ENCODE data around the gene MEX3D.

MEX3D gene

DNA sequence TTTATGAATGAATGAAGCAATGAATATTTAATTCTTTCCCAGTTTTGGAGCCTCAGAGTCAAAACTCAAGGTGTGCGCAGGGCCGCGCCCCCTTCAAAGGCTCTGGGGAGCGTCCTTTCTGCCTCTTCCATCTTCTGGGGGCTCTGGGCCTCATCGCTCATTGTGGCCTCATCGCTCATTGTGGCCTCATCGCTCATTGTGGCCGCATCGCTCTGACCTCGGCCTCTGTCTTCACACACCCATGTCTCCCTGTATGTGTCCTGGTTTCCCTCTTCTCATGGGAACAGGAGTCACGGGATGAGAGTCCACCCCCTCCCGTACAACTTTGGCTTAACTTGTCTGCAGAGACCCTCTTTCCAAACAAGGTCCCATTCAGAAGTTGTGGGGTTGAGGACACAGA lies 3.2 kb upstream of the MEX3D start:
- H3K4me3 ChIP-seq: no peak overlapping the region

GRCh38 chr19:1570836-1571235 lies 2.7 kb upstream of the MEX3D start:
- H3K9me3 ChIP-seq (ENCODE audit: low read depth, low read length): no peaks in the 10 kb centered on the region
- no peak for DNase-seq (ENCODE audit: low read depth, low spot score)
- H3K27ac ChIP-seq: no peak overlapping the region
- TF ChIP-seq POLR2AphosphoS5 (IDR thresholded peaks at IDR 0.05; ENCODE audit: borderline replicate concordance, low read depth, low read length): no peak
- no peak overlapping the region for H3K4me3 ChIP-seq
- H3K9ac ChIP-seq (ENCODE audit: insufficient read length): no peak overlapping the region
- no peaks in the 10 kb centered on the region; the same call in 1 of the 2 replicates for H3K36me3 ChIP-seq (ENCODE audit: insufficient read depth, low read length)

More for the DNA sequence above, 3.2 kb upstream of the MEX3D start:
- TF ChIP-seq POLR2AphosphoS5 (IDR thresholded peaks at IDR 0.05; ENCODE audit: borderline replicate concordance, low read depth, low read length) (no peak), EZH2 (IDR thresholded peaks at IDR 0.05) (no peak), FOXP2 (optimal IDR thresholded peaks at IDR 0.05; ENCODE audit: control extremely low read depth, extremely low read length, insufficient read depth) (no peak)
- no peak for DNase-seq (ENCODE audit: low read depth, low spot score)
- H3K36me3 ChIP-seq (ENCODE audit: insufficient read depth, low read length): no peaks in the 10 kb centered on the region
- no peak overlapping the region for H3K27ac ChIP-seq
- H3K9me3 ChIP-seq (ENCODE audit: low read depth, low read length): no peaks in the 10 kb centered on the region
- H3K9ac ChIP-seq (ENCODE audit: insufficient read length): no peak overlapping the region

DNA sequence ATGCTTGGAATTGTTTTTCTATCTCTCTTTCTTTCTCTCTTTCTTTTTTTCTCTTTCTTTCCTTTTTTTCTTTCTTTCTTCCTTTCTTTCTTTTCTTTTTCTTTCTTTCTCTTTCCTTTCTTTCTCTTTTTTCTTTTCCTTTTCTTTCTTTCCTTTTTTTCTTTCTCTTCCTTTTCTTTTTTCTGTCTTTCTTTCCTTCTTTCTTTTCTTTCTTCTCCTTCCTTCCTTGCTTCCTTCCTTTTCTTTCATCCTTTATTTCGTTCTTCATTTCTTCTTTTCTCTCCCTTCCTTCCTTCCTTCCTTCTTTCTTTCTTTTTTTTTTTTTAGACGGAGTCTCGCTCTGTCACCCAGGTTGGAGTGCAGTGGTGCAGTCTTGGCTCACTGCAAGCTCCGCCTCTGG lies 1.9 kb upstream of the MEX3D start:
- Histone ChIP-seq H3K27ac (no peak overlapping the region), H3K9ac (ENCODE audit: insufficient read length) (no peak overlapping the region), H3K9me3 (ENCODE audit: low read depth, low read length) (no peaks in the 10 kb centered on the region), H3K36me3 (ENCODE audit: insufficient read depth, low read length) (peaks cover 3% of the 10 kb centered on the region; the same call in 1 of the 2 replicates), H3K4me3 (no peak overlapping the region)
- TF ChIP-seq POLR2AphosphoS5 (IDR thresholded peaks at IDR 0.05; ENCODE audit: borderline replicate concordance, low read depth, low read length): no peak
- TF ChIP-seq FOXP2 (optimal IDR thresholded peaks at IDR 0.05; ENCODE audit: control extremely low read depth, extremely low read length, insufficient read depth): no peak
- no peak for TF ChIP-seq EZH2 (IDR thresholded peaks at IDR 0.05)
- DNase-seq (ENCODE audit: low read depth, low spot score): no peak

DNA sequence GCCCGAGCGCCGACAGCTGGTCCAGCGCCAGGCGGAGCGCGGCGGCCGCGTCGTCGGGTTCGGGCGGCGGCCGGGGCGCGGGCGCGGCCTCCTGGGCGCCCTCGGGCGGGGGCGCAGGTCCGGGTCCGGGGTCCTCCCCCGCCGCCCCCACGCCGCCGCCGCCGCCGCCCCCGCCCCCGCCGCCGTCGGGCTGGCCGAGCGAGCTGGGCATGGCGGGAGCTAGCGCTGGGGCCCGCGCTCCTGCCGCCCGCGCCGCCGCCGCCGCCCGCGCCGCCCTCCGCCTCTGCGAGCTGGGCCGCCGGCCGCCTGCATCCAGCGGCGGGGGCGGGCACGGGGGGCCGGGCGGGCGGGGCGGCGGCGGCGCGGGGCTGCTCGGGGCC lies 287 bp downstream of the MEX3D start:
- Histone ChIP-seq H3K9me3 (ENCODE audit: low read depth, low read length) (no peaks in the 10 kb centered on the region), H3K27ac (no peak overlapping the region), H3K9ac (ENCODE audit: insufficient read length) (no peak overlapping the region), H3K4me3 (no peak overlapping the region), H3K36me3 (ENCODE audit: insufficient read depth, low read length) (peaks cover 3% of the 10 kb centered on the region; the same call in 1 of the 2 replicates)
- no peak for DNase-seq (ENCODE audit: low read depth, low spot score)
- TF ChIP-seq EZH2 (IDR thresholded peaks at IDR 0.05) (no peak), POLR2AphosphoS5 (IDR thresholded peaks at IDR 0.05; ENCODE audit: borderline replicate concordance, low read depth, low read length) (no peak), FOXP2 (optimal IDR thresholded peaks at IDR 0.05; ENCODE audit: control extremely low read depth, extremely low read length, insufficient read depth) (no peak)

DNA sequence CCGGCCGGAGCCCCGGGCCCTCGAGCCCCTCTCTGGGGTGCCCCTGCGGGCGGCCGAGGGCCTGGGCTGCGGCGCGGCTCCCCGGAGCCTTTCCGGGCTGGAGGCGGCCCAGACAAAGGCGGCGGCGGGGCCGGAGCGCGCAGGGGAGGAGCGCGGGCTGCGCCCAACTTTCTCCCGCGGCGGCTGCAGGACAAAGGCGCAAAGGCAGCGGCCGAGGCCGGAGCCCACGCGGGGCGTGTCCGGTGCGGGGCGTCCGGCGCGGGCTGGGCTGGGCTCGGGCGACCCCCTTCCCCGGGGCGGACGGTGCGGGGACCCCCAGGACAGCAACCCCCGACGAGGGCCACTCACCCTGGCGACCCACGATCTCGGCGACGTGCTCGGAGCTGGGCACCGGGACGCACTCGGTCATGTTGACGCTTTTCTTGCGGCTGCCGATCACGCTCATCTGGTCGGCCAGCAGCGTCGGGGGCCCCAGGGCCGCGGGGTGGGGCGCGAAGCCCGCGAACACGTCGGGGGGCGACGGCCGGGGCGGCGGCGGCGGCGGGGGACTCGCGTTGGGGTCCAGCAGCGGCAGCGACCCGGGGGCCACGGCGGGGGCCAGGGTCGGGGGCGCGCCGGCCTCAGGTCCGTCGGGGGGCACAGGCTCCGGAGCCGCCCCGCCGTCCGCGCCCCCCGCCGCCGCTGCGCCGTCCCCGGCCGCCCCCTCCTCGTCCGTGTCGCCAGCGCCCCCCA lies 843 bp downstream of the MEX3D start:
- no peak for DNase-seq (ENCODE audit: low read depth, low spot score)
- Histone ChIP-seq H3K36me3 (ENCODE audit: insufficient read depth, low read length) (peaks cover 3% of the 10 kb centered on the region; the same call in 1 of the 2 replicates), H3K9ac (ENCODE audit: insufficient read length) (peak overlapping the region; percentile 89), H3K4me3 (peak overlapping the region; percentile 90), H3K9me3 (ENCODE audit: low read depth, low read length) (no peaks in the 10 kb centered on the region), H3K27ac (peak overlapping the region; percentile 42; the same call in 1 of the 2 replicates)
- TF ChIP-seq FOXP2 (optimal IDR thresholded peaks at IDR 0.05; ENCODE audit: control extremely low read depth, extremely low read length, insufficient read depth) (no peak), POLR2AphosphoS5 (IDR thresholded peaks at IDR 0.05; ENCODE audit: borderline replicate concordance, low read depth, low read length) (no peak), EZH2 (IDR thresholded peaks at IDR 0.05) (no peak)

- Histone ChIP-seq H3K4me3 (peak overlapping the region; percentile 90), H3K9me3 (ENCODE audit: low read depth, low read length) (no peaks in the 10 kb centered on the region), H3K36me3 (ENCODE audit: insufficient read depth, low read length) (peaks cover 3% of the 10 kb centered on the region; the same call in 1 of the 2 replicates), H3K9ac (ENCODE audit: insufficient read length) (peak overlapping the region; percentile 89), H3K27ac (peak overlapping the region; percentile 42; the same call in 1 of the 2 replicates)
- TF ChIP-seq POLR2AphosphoS5 (IDR thresholded peaks at IDR 0.05; ENCODE audit: borderline replicate concordance, low read depth, low read length): peak; percentile 16; the same call in 1 of the 2 replicates
- no peak for TF ChIP-seq FOXP2 (optimal IDR thresholded peaks at IDR 0.05; ENCODE audit: control extremely low read depth, extremely low read length, insufficient read depth)
- TF ChIP-seq EZH2 (IDR thresholded peaks at IDR 0.05): no peak
- no peak for DNase-seq (ENCODE audit: low read depth, low spot score)
Measured at GRCh38 chr19:1566392-1567115, 1.6 kb downstream of the MEX3D start.

- no peak for TF ChIP-seq EZH2 (IDR thresholded peaks at IDR 0.05)
- TF ChIP-seq FOXP2 (optimal IDR thresholded peaks at IDR 0.05; ENCODE audit: control extremely low read depth, extremely low read length, insufficient read depth): no peak
- TF ChIP-seq POLR2AphosphoS5 (IDR thresholded peaks at IDR 0.05; ENCODE audit: borderline replicate concordance, low read depth, low read length): no peak
- Histone ChIP-seq H3K36me3 (ENCODE audit: insufficient read depth, low read length) (peaks cover 3% of the 10 kb centered on the region; the same call in 1 of the 2 replicates), H3K4me3 (no peak overlapping the region), H3K27ac (no peak overlapping the region), H3K9ac (ENCODE audit: insufficient read length) (no peak overlapping the region), H3K9me3 (ENCODE audit: low read depth, low read length) (no peaks in the 10 kb centered on the region)
- no peak for DNase-seq (ENCODE audit: low read depth, low spot score)
Measured at GRCh38 chr19:1563251-1563650, 4.9 kb downstream of the MEX3D start.

DNA sequence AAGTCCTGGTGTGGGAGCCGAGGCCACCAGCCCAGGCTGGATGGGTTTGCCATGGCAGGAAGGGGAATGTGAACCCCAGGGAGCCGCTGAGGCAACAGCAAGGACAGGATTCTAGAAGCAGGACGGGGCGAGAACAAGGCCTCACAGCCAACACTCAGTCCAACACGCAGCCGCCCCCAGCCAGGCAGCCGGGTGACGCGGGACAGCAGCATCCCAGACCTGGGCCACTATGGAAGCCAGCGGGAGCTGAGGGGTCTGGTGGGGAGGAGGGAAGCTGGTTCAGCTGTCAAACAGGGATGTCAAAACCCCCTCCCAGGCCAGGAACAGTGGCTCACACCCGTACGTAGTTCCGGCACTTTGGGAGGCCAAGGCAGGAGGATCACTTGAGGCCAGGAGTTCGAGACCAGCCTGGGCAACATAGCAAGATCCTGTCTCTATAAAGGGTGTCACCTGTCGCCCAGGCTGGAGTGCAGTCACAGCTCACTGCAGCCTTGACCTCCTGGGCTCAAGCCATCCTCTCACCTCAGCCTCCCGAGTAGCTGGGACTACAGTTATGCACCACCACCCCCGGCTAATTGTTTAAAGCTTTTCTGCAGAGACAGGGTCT lies 6.8 kb downstream of the MEX3D start:
- Histone ChIP-seq H3K9ac (ENCODE audit: insufficient read length) (no peak overlapping the region), H3K36me3 (ENCODE audit: insufficient read depth, low read length) (peaks cover 8% of the 10 kb centered on the region; the same call in 1 of the 2 replicates), H3K27ac (no peak overlapping the region), H3K4me3 (no peak overlapping the region), H3K9me3 (ENCODE audit: low read depth, low read length) (no peaks in the 10 kb centered on the region)
- TF ChIP-seq POLR2AphosphoS5 (IDR thresholded peaks at IDR 0.05; ENCODE audit: borderline replicate concordance, low read depth, low read length) (no peak), FOXP2 (optimal IDR thresholded peaks at IDR 0.05; ENCODE audit: control extremely low read depth, extremely low read length, insufficient read depth) (no peak), EZH2 (IDR thresholded peaks at IDR 0.05) (no peak)
- DNase-seq (ENCODE audit: low read depth, low spot score): no peak
